IMR-90 (cell line): ENCODE measurements around the gene GPR75. TPM values are rescaled to one million over a fixed set of nuclear protein-coding genes. Genes with fewer than 3 reads are reported as not detected.

ENCODE experiments used
- ATAC-seq: fragments of 200-7000 bp; cut with Tn5 transposase; 2 replicates; pipeline ENCODE4 v1.9.1; 2020; ENCODE audit warnings: low read depth, mild to moderate bottlenecking, moderate library complexity
- BruUV-seq: library from RNA; stranded (reverse); fragments of 400-500 nt; replicated peaks from 2 replicates; lab custom pipeline; 2021; lab: Mats Ljungman, UMichigan
- CTCF ChIA-PET: fragments of 300-600 bp; formaldehyde crosslinking; extraction: SDS; loops from one replicate; lab custom pipeline; 2021; ENCODE audit warnings: antibody characterized with exemption; lab: Yijun Ruan, JAX
- POLR2A ChIA-PET: fragments of 300-600 bp; sonication (Branson Sonifier 250); formaldehyde crosslinking; loops from one replicate; lab custom pipeline; 2022; ENCODE audit warnings: antibody characterized with exemption; ENCODE audit not compliant: unreplicated experiment; lab: Charles Lee
- DNase-seq: peaks from one replicate; pipeline ENCODE4 v3.0.0; 2013
- H2AFZ ChIP-seq: replicated peaks from 2 replicates; pipeline ENCODE3; 2013; ENCODE audit warnings: low read length, mild to moderate bottlenecking; ENCODE audit not compliant: poor library complexity
- H2AK5ac ChIP-seq: 2 replicates; pipeline ENCODE4 v1.6.1; 2013; ENCODE audit warnings: low read depth, low read length, inconsistent platforms
- H2AK9ac ChIP-seq: replicated peaks from 2 replicates; pipeline ENCODE3; 2013; ENCODE audit warnings: mild to moderate bottlenecking, low read depth, low read length, moderate library complexity; ENCODE audit not compliant: poor library complexity
- H2BK120ac ChIP-seq: 2 replicates; pipeline ENCODE4 v1.6.1; 2013; ENCODE audit warnings: low read depth, low read length, inconsistent platforms
- H2BK15ac ChIP-seq: 3 replicates; pipeline ENCODE4 v1.6.1; 2013; ENCODE audit warnings: low read depth, low read length, inconsistent platforms
- H2BK20ac ChIP-seq: 2 replicates; pipeline ENCODE4 v1.6.1; 2013; ENCODE audit warnings: low read depth, mild to moderate bottlenecking, inconsistent platforms, low read length, moderate library complexity
- H2BK5ac ChIP-seq: 2 replicates; pipeline ENCODE4 v1.6.1; 2013; ENCODE audit warnings: mild to moderate bottlenecking, low read depth, low read length, inconsistent platforms; ENCODE audit not compliant: poor library complexity, severe bottlenecking
- H3K14ac ChIP-seq: replicated peaks from 2 replicates; pipeline ENCODE4 v1.6.1; 2013; ENCODE audit warnings: low read depth, low read length, inconsistent platforms
- H3K18ac ChIP-seq: 2 replicates; pipeline ENCODE4 v1.6.1; 2013; ENCODE audit warnings: low read depth, low read length, control low read depth
- H3K23ac ChIP-seq: 2 replicates; pipeline ENCODE4 v1.6.1; 2013; ENCODE audit warnings: low read depth, low read length, inconsistent platforms
- H3K27ac ChIP-seq: 2 replicates; pipeline ENCODE4 v1.5.1; 2013; ENCODE audit warnings: mild to moderate bottlenecking, control low read depth, low read length; ENCODE audit not compliant: insufficient read depth
- H3K27me3 ChIP-seq: 2 replicates; pipeline ENCODE4 v1.6.1; 2013; ENCODE audit warnings: low read length; ENCODE audit not compliant: control insufficient read depth, insufficient read depth
- H3K36me3 ChIP-seq: 2 replicates; pipeline ENCODE4 v1.6.1; 2013; ENCODE audit warnings: low read length, mixed read lengths; ENCODE audit not compliant: control insufficient read depth, insufficient read depth
- H3K4ac ChIP-seq: 2 replicates; pipeline ENCODE4 v1.6.1; 2013; ENCODE audit warnings: low read depth, low read length, inconsistent platforms
- H3K4me1 ChIP-seq: 2 replicates; pipeline ENCODE4 v1.6.1; 2013; ENCODE audit warnings: low read length, mixed read lengths; ENCODE audit not compliant: control insufficient read depth, insufficient read depth
- H3K4me2 ChIP-seq: 2 replicates; pipeline ENCODE4 v1.6.1; 2013; ENCODE audit warnings: low read depth, mild to moderate bottlenecking, control low read depth, low read length, moderate library complexity
- H3K4me3 ChIP-seq: 2 replicates; pipeline ENCODE4 v1.5.1; 2013; ENCODE audit warnings: low read depth, mild to moderate bottlenecking, control low read depth, low read length, moderate library complexity; ENCODE audit not compliant: insufficient read depth
- H3K56ac ChIP-seq: 2 replicates; pipeline ENCODE4 v1.6.1; 2013; ENCODE audit warnings: low read length, inconsistent platforms; ENCODE audit not compliant: insufficient read depth; ENCODE audit errors: extremely low read depth
- H3K79me1 ChIP-seq, 2 experiments: 2 replicates each; pipeline ENCODE4 v1.6.1; 2013; ENCODE audit warnings: low read length in 2 of 2, inconsistent platforms in 1 of 2, low read depth in 1 of 2
- H3K9ac ChIP-seq: 2 replicates; pipeline ENCODE4 v1.6.1; 2013; ENCODE audit warnings: low read depth, low read length, control low read depth
- H3K9me1 ChIP-seq: 2 replicates; pipeline ENCODE4 v1.6.1; 2013; ENCODE audit warnings: low read length, inconsistent platforms; ENCODE audit not compliant: insufficient read depth
- H3K9me3 ChIP-seq: 2 replicates; pipeline ENCODE4 v1.6.1; 2013; ENCODE audit warnings: low read length; ENCODE audit not compliant: control insufficient read depth, insufficient read depth
- H4K20me1 ChIP-seq: 2 replicates; pipeline ENCODE4 v1.6.1; 2013; ENCODE audit warnings: low read length, inconsistent platforms; ENCODE audit not compliant: insufficient read depth
- H4K5ac ChIP-seq: 2 replicates; pipeline ENCODE4 v1.6.1; 2013; ENCODE audit warnings: mild to moderate bottlenecking, low read depth, low read length, control low read depth
- H4K8ac ChIP-seq, 2 experiments: 2 replicates each; pipeline ENCODE4 v1.6.1; 2013; ENCODE audit warnings: low read depth in 2 of 2, low read length in 2 of 2, control low read depth in 1 of 2, inconsistent platforms in 1 of 2
- H4K91ac ChIP-seq: 2 replicates; pipeline ENCODE4 v1.6.1; 2013; ENCODE audit warnings: low read depth, low read length, inconsistent platforms; ENCODE audit not compliant: insufficient read depth
- BHLHE40 ChIP-seq: fragments of 150-350 bp; IDR thresholded peaks from 2 replicates; pipeline ENCODE4 v1.6.1; 2016; ENCODE audit warnings: mild to moderate bottlenecking, low read depth, low read length
- CEBPB ChIP-seq: IDR thresholded peaks from 2 replicates; pipeline ENCODE4 v1.6.1; 2012; ENCODE audit warnings: low read depth, low read length, improper control_type of control experiment
- CHD1 ChIP-seq: IDR thresholded peaks from 2 replicates; pipeline ENCODE4 v1.6.1; 2012; ENCODE audit warnings: low read depth, low read length, improper control_type of control experiment
- FOS ChIP-seq: fragments of 150-350 bp; IDR thresholded peaks from 2 replicates; pipeline ENCODE4 v1.6.1; 2016; ENCODE audit warnings: low read depth, low read length
- MAFK ChIP-seq: IDR thresholded peaks from 2 replicates; pipeline ENCODE4 v1.6.1; 2012; ENCODE audit warnings: low read depth, low read length, improper control_type of control experiment
- MAZ ChIP-seq: IDR thresholded peaks from 2 replicates; pipeline ENCODE4 v1.6.1; 2012; ENCODE audit warnings: low read depth, mild to moderate bottlenecking, low read length, improper control_type of control experiment, moderate library complexity, borderline replicate concordance
- NFE2L2 ChIP-seq: fragments of 150-350 bp; IDR thresholded peaks from 2 replicates; pipeline ENCODE4 v1.6.1; 2016; ENCODE audit warnings: low read depth, mild to moderate bottlenecking, low read length
- RAD21 ChIP-seq: IDR thresholded peaks from 2 replicates; pipeline ENCODE4 v1.6.1; 2012; ENCODE audit warnings: low read length, improper control_type of control experiment
- RCOR1 ChIP-seq: IDR thresholded peaks from 2 replicates; pipeline ENCODE4 v1.6.1; 2012; ENCODE audit warnings: mild to moderate bottlenecking, low read length, improper control_type of control experiment; ENCODE audit not compliant: insufficient replicate concordance
- RFX5 ChIP-seq: IDR thresholded peaks from 2 replicates; pipeline ENCODE4 v1.8.0; 2012; ENCODE audit warnings: low read depth, mild to moderate bottlenecking, low read length, moderate library complexity
- SMC3 ChIP-seq: fragments of 150-350 bp; IDR thresholded peaks from 2 replicates; pipeline ENCODE4 v1.6.1; 2016; ENCODE audit warnings: low read depth, mild to moderate bottlenecking, antibody characterized with exemption, low read length, moderate library complexity
- WGBS, 2 experiments: methylation state at CpG; one replicate each; pipeline versions ENCODE4 v1.1.5 to v1.1.7; 2013; ENCODE audit warnings: missing lambda C conversion rate in 2 of 2; ENCODE audit not compliant: insufficient read length in 1 of 2; ENCODE audit errors: extremely low coverage in 2 of 2; 5-methylcytosine and 5-hydroxymethylcytosine counted together
- dilution Hi-C: fragments of 300-500 bp; cut with HindIII; formaldehyde crosslinking; loops from one replicate; pipeline ENCODE4 v1.14.3; 2018; ENCODE audit warnings: low sequenced_read_pairs; ENCODE audit not compliant: unreplicated experiment
- in situ Hi-C: fragments of 300-500 bp; cut with MboI; formaldehyde crosslinking; loops from 3 replicates; pipeline ENCODE4 v1.14.3; 2019; ENCODE audit warnings: low sequenced_read_pairs, inconsistent platforms, mixed read lengths
- intact Hi-C: fragments of 100-400 bp; cut with micrococcal nuclease; formaldehyde crosslinking; loops from 2 replicates; pipeline ENCODE4 v1.10.0; 2022
- polyA plus RNA-seq, 3 experiments: library from polyadenylated mRNA; depleted of rRNA; stranded (reverse); fragments of >200 nt; gene quantifications; 2 replicates each; pipeline ENCODE4 v1.2.3, GENCODE V29; 2012; ENCODE audit warnings: low replicate concordance in 1 of 3
- total RNA-seq: library from RNA; depleted of rRNA; stranded (reverse); fragments of >200 nt; gene quantifications from 2 replicates; pipeline ENCODE4 v1.2.3, GENCODE V29; 2012
- TF ChIP-seq, protein P1 (sequence below): fragments of 150-350 bp; IDR thresholded peaks from 2 replicates; pipeline ENCODE4 v1.6.1; 2016; ENCODE audit warnings: low read depth, mild to moderate bottlenecking, low read length, moderate library complexity, borderline replicate concordance
- TF ChIP-seq, protein P2 (sequence below): conservative IDR thresholded peaks from 2 replicates; pipeline ENCODE4 v1.5.1; 2012; ENCODE audit warnings: mild to moderate bottlenecking, low read depth, low read length, improper control_type of control experiment

Gene GPR75
- total and polyA plus RNA-seq, 2 of the 4 experiments (the other 2 are of a cell fraction) = 1.4 to 2.1 TPM

DNA sequence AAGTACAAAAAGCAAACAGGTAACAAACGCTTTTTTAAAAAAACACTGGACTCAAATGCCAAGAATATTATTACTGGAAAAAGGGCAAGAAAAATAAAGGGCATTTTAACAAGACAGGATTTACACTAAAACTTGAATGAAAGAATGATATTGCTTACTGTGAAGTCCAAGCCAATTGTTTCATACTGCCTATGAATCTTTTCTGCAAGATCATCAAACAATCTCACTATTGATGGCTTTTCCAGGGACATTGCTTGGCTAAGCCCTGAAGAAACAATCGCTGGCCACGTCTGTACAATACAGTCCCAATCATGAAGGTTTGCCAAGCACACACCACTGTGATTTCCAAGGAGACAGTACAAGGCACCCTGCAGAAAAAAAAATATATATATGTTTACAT is 41.4 kb upstream of the GPR75 start:
- Histone ChIP-seq H2AK9ac (no peak overlapping the region), H3K4me3 (no peak overlapping the region), H2BK20ac (no peak overlapping the region), H3K9me3 (no peaks in the 10 kb centered on the region), H3K4me2 (no peak overlapping the region), H3K9me1 (no peaks in the 10 kb centered on the region), H3K36me3 (peaks cover 40% of the 10 kb centered on the region), H2AK5ac (no peak overlapping the region), H4K91ac (no peak overlapping the region), H3K18ac (no peak overlapping the region), H3K4ac (no peak overlapping the region), H4K5ac (no peak overlapping the region), H4K8ac (no peak overlapping the region), H3K9ac (no peak overlapping the region), H3K4me1 (no peaks in the 10 kb centered on the region), H2BK5ac (no peak overlapping the region), H2BK120ac (no peak overlapping the region), H3K23ac (no peak overlapping the region), H3K14ac (no peak overlapping the region), H4K20me1 (no peaks in the 10 kb centered on the region), H2AFZ (no peak overlapping the region), H3K79me1 (peaks cover 2 to 16% of the 10 kb centered on the region in 2 experiments; a peak in 1 of 4 replicates), H3K27ac (no peak overlapping the region), H3K56ac (no peak overlapping the region), H2BK15ac (no peak overlapping the region), H3K27me3 (no peaks in the 10 kb centered on the region)
- ATAC-seq = no peak
- dilution Hi-C loops (no loop called here), in situ Hi-C loops (no loop called here), intact Hi-C loops (loop anchor here (2.0 kb wide), 1 partner anchor 14 kb away; no protein-coding TSS in a partner anchor)
- BruUV-seq = no TSS peak
- ChIA-PET POLR2A (no interaction called here), CTCF (no interaction called here)
- DNase-seq = no peak
- TF ChIP-seq RFX5 (no peak), MAFK (no peak), RAD21 (no peak), CHD1 (no peak), RCOR1 (no peak), SMC3 (no peak), NFE2L2 (no peak), CEBPB (no peak), FOS (no peak), MAZ (no peak), BHLHE40 (no peak)
- TF ChIP-seq, protein P1, sequence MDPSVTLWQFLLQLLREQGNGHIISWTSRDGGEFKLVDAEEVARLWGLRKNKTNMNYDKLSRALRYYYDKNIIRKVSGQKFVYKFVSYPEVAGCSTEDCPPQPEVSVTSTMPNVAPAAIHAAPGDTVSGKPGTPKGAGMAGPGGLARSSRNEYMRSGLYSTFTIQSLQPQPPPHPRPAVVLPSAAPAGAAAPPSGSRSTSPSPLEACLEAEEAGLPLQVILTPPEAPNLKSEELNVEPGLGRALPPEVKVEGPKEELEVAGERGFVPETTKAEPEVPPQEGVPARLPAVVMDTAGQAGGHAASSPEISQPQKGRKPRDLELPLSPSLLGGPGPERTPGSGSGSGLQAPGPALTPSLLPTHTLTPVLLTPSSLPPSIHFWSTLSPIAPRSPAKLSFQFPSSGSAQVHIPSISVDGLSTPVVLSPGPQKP = no peak
- TF ChIP-seq, protein P2, sequence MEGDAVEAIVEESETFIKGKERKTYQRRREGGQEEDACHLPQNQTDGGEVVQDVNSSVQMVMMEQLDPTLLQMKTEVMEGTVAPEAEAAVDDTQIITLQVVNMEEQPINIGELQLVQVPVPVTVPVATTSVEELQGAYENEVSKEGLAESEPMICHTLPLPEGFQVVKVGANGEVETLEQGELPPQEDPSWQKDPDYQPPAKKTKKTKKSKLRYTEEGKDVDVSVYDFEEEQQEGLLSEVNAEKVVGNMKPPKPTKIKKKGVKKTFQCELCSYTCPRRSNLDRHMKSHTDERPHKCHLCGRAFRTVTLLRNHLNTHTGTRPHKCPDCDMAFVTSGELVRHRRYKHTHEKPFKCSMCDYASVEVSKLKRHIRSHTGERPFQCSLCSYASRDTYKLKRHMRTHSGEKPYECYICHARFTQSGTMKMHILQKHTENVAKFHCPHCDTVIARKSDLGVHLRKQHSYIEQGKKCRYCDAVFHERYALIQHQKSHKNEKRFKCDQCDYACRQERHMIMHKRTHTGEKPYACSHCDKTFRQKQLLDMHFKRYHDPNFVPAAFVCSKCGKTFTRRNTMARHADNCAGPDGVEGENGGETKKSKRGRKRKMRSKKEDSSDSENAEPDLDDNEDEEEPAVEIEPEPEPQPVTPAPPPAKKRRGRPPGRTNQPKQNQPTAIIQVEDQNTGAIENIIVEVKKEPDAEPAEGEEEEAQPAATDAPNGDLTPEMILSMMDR = no peak
- WGBS, 2 experiments = 83% methylated on average over 2 of the region's 3 CpGs; no CpG with 5 or more reads in 1 of the 2 experiments
